Limb (tissue), 2 donors: ENCODE results near the gene FOXO1.
"Not testable (repeated sequence)": the region's sequence is repeated elsewhere in the genome, so short reads cannot be mapped to it uniquely, and the experiment has no call there.

ENCODE experiments used
- DNase-seq, 2 donors: peaks; one replicate each; pipeline ENCODE4 v3.0.0-alpha.2; 2016; ENCODE audit errors: extremely low spot score in 2 of 2

Gene FOXO1

GRCh38 chr13:40666045-40666932 lies at the start of gene FOXO1:
Gene FOXO1 (minus strand): TSS chr13:40666641. CDS start chr13:40666212, 429 bp downstream.
- peak; percentile 87 to 93 for DNase-seq

DNA sequence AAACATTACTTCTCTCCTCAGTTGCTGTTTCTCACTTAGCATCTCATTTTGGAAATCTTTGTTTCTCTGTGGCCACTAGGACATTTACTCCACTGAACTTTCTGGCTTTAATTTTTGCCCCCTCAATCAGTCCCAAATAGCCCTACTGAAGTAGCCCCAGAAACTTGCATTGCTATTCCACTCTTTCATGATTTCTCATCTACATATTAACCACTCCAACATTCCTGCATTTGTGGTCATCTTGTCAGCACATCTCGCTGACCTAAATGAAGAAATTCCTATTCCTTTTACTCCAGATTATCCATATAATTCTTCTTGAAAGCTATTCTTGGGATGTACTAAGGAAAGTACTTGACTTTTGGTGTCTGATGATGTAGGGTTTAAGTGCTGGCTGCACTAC lies 48.0 kb upstream of the FOXO1 start:
- DNase-seq = not testable (repeated sequence)

DNA sequence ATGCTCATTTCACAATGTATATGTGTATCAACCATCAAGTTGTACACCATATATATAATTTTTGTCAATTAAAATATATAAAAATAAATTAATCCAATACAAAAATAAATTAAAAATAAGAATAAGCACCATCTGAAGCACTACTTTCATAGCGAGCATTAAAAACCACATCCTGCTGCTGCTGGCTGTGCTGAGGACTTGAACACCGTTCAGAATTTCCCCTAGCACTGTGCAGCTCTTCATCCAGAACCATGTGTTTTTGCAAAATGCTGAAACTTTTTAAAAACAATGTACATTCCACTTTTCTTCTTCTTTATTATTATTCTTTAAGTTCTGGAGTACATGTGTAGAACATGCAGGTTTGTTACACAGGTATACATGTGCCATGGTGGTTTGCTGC lies 40.0 kb upstream of the FOXO1 start:
- no peak for DNase-seq

- no peak for DNase-seq
Observed at GRCh38 chr13:40697711-40698110, 31.3 kb upstream of the FOXO1 start.

- DNase-seq = no peak
Observed at GRCh38 chr13:40694426-40694825, 28.0 kb upstream of the FOXO1 start.

- no peak for DNase-seq
Observed at GRCh38 chr13:40692946-40693345, 26.5 kb upstream of the FOXO1 start.

- no peak for DNase-seq
Observed at GRCh38 chr13:40688781-40689180, 22.3 kb upstream of the FOXO1 start.

- DNase-seq = peak in 1 of 2 donors; percentile 81
Observed at GRCh38 chr13:40682449-40683240, 16.2 kb upstream of the FOXO1 start.

DNA sequence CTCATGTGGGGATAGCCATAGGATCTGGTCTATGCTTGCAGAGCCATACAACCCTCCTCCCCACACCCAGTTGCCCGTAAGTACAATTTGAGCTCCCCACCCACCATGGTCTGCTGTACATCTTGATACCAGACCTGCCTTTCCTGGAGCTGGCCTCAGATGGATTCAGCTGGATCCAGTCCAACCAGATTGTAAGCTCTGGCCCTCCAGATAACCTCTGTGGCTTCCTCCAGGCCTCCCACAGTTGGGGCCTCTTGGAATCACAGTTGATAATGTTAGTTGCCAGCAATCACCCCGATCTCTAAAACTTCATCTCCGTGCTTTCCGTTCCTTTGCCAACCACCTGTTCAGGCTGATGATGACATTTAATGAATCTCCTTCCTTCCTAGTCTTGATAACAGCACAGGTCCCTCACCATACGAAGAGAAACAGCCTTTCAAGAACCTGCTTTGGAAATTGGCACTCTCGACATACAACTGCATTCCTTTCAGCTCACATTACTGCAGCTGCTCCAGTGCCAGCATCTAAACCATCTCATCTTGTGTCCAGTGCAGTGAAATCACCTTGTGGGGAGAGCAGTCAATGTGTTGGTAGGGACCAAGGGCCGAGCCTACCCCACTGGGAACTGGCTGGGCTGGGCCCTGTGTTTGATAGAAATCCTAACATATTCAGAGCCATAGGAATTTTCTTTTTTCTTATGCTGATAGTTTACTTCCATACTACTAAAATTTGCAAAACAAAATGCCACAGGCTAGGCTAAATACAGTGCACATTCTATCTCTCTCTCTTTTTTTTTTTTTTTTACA lies 15.1 kb upstream of the FOXO1 start:
- peak in 1 of 2 donors; percentile 51 for DNase-seq

- DNase-seq = no peak
Observed at GRCh38 chr13:40680659-40681323, 14.3 kb upstream of the FOXO1 start.

DNA sequence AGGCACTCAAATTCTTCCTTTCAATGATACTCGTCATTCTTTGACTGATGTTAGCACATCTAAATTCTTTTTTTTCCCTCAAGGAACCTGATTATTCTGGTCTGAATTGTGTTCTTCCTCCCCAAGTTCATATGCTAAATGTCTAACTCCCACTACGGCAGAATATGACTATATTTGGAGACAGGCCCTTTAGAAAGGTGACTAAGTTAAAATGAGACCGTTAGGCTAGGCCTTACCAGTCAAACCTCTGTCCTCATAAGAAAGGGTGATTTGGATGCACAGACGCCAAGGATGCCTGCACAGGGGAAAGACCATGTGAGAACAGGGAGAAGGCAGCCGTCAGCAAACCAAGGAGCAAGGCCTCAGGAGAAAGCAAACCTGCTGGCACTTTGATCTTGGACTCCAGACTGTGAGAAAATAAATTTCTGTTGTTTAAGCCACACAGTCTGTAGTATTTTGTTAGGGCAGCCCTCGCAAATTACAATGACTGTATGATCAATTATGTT lies 13.1 kb upstream of the FOXO1 start:
- DNase-seq = no peak

DNA sequence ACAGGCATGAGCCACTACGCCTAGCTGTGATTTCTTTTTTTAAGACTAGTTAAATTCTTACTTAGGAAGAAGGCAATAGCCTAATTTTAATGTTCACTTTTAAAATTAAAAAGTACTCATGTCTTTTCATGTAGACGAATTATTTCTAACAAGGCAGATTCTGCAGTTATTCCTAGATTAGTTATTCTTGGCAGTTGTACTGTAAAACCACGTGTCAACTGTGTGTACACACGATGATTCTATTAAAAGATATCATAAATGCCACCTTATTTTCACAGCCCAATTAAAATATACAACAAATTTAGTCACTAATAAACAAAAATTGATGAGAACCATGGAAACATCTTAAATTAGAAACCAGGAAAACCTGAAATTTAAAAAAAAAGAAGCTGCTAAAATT lies 10.6 kb upstream of the FOXO1 start:
- no peak for DNase-seq

DNA sequence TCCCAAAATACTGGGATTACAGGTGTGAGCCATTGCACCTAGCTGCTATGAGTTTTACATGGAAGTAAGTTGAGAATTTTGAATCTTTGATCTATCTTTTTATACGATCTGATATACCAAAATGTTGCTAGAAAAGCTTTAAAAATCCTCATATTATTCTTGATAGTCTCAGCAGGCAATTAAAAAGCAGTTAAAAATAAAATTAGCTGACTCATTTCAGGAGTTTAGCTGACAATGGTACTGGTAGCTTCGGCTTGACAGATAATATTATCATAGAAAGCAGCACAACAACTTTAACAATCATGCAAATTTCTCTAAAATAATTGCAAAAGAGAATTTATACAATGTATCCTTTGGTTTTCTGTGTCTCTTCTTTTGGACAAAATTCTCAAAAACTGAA lies 9.6 kb upstream of the FOXO1 start:
- DNase-seq = no peak

DNA sequence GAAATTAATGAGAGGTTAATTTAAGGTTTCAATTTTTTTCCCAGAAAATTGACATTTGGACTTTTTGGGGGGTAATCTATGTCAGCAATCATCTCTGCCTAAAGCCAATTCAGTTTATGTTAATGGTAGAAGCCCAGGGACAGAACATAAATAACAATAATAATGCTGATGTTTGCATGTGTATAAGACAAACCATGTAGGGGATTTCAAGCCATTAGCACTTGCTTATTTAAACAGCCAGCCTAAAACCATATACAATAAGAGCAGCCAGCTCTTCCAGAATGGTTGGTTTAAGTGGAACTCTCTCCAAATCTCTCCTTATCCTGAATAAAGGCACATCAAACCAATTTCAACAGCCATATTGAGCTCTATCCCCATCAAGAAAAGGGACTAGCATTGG lies 7.0 kb upstream of the FOXO1 start:
- DNase-seq = no peak

DNA sequence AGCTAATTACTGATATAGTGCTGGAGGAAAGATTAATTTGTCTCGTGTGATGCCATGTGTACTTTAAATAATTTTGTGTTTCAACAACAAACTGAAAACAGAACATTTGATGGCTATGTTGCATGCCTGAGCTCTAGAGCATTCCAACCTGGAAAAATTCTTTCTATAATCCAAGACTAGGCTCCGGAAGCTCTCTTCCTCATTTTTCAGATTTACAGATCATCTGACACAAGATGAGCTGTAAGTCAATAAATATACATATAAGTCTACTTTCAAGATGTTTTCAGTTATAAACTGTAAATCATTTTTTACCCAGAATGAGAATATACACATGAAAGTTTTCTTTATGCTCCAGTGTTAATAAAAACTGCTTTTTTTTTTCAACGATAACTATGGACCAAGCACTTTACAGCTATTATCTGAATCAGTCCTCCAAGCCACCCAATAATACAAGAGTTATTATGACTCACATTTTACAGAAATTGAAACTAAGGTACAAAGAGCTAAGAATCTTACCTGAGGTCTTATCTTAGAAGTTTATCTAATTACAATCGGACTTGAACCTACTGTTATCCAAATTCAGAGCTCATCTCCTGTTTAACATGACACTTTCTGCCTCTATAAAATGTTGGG lies 6.4 kb upstream of the FOXO1 start:
- peak in 1 of 2 donors; percentile 47 for DNase-seq

- peak in 1 of 2 donors; percentile 67 for DNase-seq
Observed at GRCh38 chr13:40671956-40672764, 5.7 kb upstream of the FOXO1 start.

DNA sequence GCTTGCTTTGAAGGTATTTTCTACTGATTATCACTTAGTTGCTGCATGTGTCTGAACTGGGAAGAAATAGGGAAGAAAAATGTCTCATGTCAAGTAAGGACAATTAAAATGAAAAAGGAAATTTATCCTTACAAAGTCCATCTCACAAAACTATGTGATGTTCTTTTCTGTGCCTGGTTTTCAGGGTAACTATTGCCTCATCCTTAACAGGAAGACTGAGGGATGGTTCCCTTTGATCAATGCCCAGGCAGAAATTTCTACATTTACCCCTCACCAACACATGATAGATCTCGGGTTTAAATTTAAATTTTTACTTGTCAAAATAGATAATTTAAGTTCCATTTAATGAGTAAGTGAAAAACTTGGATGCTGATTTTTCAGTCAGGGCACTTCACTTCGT lies 3.9 kb upstream of the FOXO1 start:
- DNase-seq = no peak

DNA sequence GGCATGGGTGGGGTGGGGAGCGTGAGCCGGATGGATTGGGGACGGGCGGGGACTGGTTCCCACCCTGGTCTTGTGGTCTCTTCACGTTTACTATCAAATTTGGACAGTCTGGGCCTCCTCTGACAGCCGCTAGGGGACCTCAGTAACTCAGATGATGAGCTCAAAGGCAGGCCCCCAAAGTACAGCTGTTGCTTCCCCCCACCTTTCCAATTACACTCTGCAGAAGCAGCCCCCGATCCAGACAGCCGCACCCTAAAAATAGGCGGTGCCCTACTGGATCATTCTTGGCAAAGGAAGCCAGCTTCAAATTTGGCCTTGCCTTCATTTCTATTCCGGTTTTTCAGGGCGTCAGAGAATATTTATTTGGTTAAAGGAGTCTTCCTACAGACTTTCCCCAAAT lies 1.9 kb upstream of the FOXO1 start:
- DNase-seq = peak; percentile 48 to 54

DNA sequence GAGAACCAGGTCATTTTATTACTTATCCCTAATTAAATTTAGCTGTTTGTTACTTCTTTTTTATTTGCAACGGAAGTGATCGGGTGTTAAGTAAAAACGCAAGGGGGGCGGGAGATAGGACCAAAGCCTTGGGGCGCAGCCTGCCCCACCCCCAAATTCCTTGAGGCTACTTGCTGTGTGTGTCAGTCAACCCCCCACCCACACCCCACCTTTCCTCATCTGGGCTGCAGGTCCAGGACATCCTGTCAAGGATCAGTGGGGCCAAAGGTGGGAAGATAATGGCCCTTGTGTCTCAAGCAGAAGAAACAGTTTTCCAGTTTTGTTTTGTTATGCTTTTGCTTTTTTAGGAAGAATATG lies 1.2 kb upstream of the FOXO1 start:
- DNase-seq = no peak
